Activated T-cell treated with anti-CD3 and anti-CD28 coated beads for 4 hours (primary cell): ENCODE measurements around the gene ADAMTS12.
"Not testable (repeated sequence)": the region's sequence is repeated elsewhere in the genome, so short reads cannot be mapped to it uniquely, and the experiment has no call there.

Source experiments
- DNase-seq: peaks from one replicate; pipeline ENCODE4 v3.0.0-alpha.2; 2020

The ADAMTS12 gene

DNA sequence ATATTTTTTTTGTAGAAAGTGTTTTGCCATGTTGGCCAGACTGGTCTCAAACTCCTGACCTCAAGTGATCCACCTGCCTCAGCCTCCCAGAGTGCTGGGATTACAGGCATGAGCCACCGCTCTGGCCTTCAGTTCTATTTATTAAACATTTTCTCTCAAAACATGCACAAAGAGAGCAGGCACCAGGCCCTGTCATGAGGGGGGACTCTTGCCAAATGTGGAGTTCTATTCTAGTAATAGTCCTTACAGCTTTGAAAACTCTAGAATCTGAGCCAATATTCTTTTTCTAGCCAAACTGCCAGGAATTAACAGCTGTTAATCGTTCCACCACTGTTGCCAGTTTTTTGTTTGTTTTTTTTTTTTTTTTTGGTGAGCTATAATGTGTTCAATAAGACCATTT lies 326.5 kb downstream of the ADAMTS12 start:
- no peak for DNase-seq

DNA sequence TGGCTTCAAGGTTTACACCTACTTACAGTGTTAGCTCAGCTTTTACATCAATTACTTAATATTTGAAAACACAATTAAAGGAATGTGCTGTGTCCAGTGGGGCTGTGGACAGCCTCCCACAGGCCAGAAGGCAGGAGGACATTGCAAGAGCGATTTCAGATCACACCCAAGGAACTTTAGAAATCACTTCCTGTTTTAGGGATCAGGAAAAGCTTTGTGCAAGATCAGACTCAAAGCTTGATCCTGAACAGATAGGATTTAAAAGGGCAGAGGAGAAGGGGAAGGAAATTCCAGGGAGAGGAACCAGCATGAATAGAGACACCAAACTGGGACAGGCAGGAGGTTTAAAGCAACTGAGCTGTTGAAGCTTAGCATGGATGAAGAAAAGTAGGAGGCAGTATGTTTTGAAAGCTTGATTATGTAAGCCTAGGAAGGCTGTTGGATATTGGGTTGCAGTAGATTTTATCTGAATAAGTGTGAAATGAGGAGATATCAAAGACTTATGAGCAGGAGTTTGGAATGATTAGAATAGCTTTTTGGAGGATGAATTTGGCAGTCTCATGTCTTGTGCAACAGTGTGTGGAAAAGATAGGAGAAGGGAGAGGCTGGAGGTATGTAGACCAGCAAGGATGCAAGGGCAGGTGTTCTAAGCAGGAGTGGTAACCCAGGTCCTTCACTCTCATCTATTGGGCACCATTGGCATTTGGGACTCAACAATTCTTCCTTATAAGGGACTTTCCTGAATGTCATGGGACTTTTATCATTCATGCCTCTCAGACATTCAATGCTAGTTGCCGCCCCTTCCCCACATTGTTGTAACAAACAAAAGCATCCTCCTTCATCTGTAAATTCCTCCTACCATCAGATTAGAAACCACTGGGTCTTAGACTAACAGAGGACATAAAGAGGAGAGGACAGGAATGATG lies 327.5 kb downstream of the ADAMTS12 start:
- DNase-seq: no peak

DNA sequence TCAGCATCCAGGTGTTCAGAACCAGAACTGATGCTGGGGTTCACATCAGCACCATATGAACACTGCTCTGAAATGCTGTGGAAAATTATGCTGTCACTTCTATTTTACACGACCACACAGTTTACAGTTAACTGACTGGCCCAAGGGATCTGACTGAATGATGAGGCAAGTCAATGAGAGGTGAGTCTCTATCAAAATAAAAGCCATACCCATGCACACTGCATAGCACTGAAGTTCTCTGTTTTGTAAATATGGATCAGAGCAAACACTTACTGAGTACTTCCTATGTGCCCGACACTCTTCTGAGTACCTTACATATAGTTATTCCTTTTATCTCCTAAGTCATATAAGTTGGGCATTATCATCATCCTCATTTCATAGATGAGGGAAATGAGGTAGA lies 328.3 kb downstream of the ADAMTS12 start:
- DNase-seq: no peak

DNA sequence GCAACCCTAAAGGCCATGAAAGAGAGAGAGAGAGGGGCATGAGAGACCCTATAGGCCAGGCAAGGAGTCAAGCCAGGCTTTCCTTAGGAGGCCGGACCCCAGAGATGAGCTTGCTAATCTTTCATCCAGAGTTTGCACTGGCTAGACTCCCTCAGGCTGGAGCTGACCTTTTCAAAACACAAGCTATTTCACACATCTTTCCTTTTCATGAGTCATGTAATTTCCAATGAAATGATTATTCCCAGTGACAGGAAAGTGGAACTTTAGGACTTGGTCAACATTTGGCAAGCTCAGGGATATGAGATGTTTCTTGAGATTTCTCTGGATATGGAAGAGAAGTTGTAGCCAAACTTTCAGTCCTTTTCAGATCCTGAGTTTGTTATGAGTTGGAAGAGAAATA lies 333.3 kb downstream of the ADAMTS12 start:
- DNase-seq: no peak

DNA sequence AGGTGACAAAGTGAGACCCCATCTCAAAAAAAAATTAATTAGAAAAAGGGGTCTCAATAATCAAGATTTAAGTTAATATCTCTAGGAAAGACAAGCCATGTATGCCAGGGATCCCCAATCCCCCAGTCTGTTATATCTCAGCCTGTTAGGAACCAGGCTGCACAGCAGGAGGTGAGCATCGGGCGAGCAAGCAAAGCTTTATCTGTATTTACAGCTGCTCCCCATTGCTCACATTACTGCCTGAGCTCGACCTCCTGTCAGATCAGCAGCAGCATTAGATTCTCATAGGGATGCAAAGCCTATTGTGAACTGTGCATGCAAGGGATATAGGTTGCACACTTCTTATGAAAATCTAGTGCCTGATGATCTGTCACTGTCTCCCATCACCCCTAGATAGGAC lies 334.2 kb downstream of the ADAMTS12 start:
- no peak for DNase-seq

DNA sequence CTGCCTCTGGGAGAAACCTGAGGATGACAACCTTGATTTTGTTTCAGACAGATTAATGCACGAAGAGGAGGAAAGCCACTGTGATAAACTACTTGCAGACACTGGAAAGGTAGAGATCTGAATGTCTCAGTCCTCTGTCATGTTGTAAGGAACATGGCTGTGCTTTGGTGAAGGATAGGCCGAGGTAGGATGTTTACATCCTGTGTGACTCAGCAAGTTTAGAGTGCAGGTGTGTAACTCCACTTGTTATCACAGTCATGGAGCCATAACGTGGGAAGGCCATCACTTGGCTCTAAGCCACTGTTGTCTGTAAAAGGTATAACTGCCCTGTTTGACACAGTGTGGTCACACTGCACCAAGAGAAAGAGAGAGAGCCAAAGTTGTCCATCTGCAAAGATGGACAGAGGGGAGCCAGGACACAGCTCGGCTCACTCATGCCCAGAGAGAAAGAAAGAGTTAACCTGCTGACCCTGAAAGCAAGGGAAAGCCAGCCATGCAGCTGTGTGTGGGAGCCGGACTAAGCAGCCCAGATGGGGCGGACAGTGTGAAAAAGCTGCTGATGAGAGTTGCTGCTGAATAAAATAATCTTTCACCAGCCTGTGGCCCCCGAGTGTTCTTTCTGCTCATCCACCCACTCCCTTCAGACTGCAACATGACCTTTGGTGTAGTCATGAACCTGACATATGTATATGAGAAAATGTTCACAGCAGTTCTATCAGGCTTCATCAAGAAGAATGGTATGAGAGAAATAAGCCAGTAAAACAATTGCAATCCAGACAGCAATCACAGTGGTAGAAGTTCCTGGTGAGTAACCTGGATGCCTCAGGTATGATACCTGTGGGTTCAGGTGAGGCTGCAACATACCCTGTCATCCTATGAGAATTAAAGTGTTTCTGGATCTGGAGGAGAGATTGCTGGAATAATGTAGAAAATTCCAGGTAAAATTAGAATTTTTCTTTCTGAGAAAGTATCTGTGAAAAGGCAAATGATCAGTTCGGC lies 335.2 kb downstream of the ADAMTS12 start:
- no peak for DNase-seq

DNA sequence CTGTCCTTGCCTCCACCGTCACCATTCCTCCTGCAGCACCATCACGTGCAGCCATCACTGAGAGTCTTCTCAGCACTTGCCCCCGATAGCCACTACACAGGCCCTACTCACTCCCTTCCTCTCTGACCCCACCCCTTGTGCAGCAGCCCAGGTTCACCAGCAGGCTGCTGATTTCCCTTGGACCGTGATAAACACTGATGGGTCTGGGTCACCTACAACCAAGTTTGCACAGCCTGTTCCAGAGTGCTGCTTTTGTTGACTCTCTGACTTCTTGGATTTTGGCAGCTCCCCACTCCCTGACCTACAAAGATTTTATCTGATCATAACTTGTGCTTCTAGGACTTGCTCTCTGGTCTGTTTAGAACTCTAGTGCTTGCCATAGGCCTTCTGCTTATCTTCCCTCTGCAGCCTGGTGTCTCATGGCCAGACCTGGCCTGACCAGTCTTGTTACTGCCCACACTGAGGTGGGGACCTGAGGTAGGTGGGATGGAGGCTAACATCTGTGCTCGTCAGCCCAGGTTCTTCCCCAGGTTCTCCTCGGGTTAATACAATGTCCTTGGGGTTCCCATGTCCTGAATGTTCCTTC lies 341.7 kb downstream of the ADAMTS12 start:
- DNase-seq: no peak

DNA sequence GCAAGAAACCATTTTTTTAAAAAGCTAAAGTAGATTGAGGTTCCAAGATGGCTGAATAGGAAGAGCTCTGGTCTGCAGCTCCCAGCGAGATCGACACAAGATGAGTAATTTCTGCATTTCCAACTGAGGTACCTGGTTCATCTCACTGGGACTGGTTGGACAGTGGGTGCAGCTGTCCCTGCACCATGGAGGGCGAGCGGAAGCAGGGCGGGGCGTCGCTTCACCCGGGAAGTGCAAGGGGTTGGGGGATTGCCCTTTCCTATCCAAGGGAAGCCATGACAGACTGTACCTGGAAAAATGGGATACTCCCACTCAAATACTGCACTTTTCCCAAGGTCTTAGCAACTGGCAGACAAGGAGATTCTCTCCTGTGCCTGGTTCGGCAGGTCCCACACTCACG lies 352.0 kb downstream of the ADAMTS12 start:
- not testable (repeated sequence) for DNase-seq

DNA sequence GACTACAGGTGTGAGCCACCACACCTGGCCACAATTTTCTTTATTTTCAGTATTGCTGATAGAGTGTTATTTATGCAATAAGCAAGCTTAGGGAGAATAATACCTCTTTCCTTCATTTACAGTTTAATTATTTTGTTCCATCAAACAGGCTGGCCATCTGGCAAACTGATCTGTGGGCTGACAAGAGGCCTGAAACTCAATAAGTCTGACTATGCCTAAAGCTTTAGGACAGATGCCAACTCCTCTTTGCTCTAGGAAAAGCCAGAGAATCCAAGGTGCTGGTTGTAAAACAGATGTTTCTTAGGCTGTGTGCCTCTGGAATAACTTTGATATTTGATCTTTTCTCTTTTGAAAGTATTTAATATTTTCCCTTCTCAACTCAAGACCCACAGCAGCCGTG lies 352.6 kb downstream of the ADAMTS12 start:
- DNase-seq: no peak

DNA sequence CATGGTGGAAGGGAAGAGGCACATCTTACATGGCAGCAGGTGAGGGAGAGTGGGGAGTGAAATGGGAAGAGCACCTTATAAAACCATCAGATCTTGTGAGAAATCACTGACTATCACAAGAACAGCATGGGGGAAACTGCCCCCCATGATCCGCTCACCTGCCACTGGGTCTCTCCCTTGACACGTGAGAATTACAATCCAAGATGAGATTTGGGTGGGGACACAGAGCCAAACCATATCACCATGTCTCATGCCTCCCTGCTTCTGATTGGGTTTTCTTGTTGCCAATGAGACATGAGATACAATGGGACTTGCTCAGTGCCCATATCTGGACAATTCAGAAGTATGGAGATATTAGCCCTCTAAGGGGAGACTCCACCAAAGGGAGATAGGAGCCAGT lies 353.6 kb downstream of the ADAMTS12 start:
- no peak for DNase-seq

DNA sequence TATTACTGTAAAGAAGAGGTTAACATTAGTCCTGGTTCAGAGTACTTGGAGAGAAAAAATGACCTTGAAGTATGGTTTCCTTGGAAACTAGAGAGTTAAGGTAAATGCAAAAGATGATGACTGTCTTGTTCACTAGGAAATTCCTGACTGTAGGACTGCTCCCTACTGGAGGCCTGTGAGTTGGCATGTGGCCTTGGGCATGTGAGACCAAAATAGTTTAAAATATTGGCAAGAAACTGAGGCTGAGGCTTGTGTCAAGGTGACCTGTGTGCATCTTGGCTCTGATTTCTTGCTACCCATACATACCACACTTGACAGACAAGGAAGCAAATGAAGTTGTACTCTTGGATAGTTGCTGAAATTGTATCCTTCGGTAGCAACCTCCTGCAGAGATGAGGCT lies 354.6 kb downstream of the ADAMTS12 start:
- no peak for DNase-seq

DNA sequence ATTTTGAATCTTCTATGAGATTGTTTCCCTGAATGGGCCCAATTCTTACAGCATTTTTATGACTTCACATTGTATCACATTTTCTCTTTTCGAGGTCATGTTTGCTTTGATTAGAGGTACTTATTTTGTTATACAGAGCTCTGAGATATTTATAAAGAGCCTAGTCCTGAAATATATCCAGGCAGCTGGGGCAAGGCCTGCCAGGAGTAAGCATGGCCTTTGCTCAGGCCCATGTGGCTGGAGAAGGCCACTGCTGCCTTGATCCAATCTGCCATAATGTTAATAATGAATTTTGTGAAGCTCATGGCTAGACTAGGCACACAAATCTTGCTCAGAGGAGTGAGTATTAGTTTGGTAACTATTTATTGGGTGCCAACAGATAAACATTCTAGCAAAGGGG lies 355.0 kb downstream of the ADAMTS12 start:
- DNase-seq: no peak

DNA sequence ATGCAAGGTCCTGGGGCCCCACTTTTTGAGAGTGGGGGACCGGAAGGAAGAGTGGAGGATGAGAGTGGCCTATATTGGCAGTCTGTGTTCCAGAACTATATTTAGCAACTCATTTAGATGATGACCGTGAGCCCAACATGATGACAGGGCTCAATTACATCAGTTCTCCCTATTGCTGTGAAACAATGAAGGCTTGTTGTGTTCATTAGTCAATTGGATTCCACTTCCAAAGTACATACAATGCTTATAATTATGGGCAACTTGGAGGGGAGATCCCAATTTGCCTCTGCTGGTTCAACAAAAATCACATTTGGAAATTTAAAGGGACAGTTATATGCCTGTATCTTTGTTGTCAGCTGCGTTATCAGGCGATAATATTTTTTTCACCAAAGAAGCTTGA lies 360.0 kb downstream of the ADAMTS12 start:
- DNase-seq: no peak

DNA sequence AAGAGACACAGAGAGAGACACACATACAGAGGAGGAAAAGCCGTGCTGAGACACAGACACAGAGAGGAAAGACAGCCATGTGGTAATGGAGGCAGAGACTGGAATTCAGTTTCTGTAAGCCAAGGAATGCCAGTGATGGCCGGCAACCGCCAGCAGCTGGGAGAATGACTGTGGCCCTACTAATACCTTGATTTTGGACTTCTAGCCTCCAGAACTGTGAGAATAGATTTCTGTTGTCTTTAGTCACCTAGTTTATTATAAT lies 360.8 kb downstream of the ADAMTS12 start:
- no peak for DNase-seq

DNA sequence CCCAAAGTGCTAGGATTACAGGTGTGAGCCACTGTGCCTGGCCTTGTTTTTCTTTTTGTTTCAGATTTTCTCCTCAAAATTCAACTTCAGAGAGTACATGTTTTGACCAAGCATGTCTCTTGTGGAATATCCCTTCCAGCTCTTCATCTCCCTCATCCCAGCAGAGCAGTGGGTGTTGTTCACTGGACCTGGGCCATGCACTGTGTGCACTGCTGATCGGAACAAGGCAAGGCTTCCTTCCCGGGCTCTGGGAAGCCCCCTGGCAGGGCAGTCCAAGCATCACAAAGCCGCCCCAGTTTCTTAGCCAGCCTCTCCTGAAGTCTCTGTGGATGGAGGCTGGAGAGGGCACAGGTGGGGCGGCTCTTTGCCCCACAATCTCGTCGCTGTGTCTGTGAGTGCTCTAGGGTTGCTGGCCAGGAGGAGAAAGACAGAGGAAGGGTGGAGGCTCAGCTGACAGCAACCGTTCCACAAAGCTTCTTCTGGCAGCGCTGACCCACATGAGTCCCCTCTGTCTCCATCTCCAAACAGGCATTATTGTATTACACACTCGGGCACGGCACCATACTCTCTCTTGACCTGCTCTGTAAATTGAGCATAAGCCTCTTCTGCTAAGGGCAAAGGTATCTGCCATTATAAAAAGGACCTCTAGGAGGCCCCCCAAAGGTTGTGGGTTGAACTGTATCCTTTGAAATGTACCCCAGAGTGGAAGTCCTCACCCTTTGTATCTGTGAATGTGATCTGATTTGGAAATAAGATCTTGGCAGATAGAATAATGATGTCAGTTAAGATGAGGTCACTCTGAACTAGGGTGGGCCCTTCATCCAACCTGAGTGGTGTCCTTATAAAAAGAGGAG lies 361.4 kb downstream of the ADAMTS12 start:
- no peak for DNase-seq

DNA sequence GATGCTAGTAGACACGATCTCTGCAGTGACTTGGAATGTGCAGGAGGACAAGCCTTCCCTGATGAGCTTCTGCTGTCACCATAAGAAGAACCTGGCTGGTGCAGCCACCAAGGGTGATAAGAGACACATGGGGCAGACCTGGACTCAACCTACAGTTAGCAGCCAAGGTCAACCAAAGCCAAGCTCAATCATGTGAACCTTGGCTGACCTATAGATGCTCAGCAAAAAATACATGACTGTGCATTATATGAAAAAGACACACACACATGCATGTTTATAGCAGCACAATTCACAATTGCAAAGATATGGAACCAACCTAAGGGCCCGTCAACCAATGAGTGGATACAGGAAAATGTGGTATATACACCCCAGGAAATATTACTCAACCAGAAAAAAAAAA lies 364.1 kb downstream of the ADAMTS12 start:
- DNase-seq: no peak

DNA sequence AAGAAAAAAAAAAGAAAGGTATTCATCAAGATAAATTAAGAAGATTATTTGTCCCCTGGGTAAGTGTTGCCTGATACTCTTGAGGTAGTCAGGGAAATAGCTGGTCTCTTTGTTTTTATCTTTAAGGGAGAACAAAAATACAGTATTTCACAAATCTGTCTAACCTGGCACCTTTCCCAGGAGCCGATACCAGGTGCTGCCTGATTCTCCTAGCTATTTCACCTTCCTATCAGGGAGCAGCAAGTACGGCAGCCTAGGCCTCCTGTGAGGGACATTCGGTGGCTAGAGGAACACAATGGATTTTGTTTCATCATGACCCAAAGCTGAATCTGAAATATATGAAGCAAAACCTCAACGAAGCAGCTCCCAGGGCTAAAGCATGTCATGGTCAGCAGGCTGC lies 365.0 kb downstream of the ADAMTS12 start:
- no peak for DNase-seq

DNA sequence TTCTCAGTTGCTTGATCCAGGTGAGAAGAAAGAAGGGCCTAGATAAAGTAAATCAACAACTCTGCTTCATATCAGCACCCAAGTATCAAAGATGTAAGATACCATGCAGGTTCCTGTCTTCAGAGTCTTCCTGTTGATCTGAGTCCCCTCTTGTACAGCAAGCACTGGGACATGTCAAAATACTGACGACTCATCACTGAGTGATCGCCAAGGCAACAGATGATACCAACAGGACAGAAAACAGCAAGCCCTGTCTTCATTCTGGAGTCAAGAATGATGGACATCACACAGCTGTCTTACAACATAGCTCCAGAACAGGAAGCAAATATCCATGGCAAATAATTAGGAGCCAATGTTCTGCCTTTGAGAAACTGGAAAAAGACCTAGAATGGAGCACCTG lies 367.3 kb downstream of the ADAMTS12 start:
- DNase-seq: no peak

DNA sequence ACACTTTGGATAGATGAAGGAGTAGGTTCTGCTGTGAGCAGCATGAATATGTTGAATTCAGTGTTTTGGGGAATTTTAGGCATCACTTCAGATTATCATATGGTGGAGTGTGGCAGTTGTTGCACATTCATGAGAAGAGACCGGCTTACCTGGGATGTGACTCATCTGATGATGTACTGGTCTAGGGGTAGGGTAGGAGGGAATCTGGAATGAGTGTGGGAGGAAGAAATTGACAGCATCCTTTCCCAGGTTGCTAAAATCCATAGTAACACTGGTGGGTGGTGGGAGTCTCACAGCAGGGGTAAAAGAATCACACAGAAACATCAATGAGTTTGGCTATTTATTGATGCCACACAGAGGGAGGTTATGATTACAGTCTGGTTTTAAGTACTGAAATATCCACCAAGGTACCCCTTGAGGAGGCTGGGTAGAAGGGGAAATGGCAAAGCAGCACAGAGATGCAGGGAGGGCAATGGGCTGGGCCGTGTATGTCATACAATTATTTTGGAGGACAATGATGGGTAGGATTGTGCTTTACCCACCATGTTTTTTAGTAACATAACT lies 368.5 kb downstream of the ADAMTS12 start:
- no peak for DNase-seq

DNA sequence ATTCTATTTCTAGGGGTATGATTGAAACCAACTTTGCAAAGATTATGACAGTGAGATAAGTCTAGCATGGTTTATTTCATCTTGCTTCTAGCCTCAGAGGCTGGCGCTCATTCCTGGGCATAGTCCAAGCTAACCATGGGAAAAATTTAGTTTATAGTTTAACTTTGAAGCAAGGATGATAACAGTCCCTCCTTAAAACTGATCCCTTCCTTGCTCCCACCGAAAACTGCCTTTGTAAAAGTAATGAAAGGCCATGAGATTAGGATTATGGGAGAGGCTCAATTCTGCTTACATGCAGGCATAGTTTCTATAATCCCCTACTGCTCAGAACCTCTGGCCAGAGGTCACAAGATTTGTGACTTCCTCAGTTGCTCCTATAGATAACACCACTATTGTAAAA lies 375.4 kb downstream of the ADAMTS12 start:
- DNase-seq: no peak

DNA sequence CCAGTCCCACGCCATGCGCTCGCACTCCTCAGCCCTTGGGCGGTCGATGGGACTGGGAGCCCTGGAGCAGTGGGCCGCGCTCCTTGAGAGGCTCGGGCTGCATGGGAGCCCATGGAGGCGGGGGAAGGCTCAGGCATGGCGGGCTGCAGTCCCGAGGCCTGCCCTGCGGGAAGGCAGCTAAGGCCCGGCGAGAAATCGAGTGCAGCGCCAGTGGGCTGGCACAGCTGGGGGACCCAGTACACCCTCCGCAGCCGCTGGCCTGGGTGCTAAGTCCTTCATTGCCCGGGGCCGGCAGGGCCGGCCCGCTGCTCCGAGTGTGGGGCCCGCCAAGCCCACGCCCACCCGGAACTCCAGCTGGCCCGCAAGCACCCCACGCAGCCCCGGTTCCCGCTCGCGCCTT lies 376.4 kb downstream of the ADAMTS12 start:
- DNase-seq: not testable (repeated sequence)

DNA sequence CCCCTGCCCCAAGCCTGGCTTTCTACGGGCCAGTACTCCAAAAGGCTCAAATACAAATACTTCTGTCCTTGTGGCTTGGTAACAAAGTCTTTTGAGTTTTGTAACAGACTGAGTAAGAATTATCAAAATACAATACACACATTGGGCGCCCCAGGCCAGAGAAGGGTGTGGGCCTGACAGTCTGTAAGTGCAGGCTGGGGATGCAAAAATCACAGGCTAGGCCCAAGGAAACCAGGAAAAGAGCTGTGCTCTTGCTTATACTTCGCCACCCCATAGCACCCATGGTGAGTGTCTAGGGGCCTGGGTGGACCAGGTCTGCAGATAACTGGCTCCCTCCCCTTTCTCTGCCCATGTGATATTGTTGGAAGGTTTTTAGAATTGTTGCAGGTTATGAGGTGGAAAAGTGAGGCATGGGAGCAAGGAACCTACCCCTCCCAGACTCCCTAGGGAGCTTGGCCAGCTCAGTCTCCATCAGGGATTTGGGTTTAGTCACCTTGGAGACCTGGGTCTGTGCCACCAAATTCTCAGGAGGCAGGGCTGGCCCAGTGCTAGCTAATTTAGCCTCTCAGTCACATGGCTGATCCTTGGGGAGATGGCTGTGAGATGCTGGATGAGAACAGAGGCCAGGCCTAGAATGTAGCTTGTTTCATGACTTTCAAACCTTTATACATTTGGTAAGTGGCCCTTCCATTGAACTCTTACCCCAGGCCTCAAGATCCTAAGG lies 378.2 kb downstream of the ADAMTS12 start:
- no peak for DNase-seq
